ENCODE data around the gene DNAI4.

Gene DNAI4

DNA sequence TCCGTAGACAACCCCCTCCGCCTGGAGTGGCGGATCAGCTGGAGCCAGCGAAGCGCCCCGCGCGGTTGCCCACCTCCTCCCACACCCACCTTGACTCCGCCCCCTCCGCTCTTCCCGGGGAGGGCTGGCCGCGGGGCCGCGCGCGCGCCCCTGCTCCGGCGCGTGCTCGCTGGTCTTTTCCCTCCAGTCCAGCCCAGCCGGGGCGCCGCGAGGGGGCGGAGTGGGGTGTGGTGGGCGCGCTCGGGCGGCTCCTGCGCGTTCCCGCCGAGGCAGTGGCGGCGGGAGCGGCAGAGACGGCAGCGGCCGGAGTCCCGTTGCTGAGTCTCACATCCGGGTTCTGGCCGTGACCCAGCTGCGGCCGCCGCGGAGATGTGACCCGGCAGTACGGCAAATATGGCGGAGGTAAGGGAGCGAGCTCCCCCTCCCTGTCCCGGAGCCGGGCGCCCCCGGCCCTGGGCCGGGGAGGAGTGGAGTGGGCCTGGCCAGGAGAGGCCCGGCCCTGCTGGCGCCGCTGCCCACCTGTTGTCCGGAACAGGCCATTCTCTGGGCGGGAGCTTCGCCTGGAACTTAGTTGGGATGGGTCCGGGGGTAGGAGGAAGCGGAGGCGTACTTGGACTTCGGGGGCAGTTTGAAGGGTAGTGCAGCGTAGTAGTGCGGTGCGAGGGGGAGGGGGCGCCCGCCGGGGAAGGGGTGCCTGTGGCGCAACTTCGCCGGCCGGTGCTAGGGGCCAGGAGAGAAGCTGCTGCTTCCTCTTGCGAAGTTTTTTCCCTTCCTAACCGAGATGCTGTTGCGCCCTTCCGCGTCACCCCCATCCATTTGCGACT, 5.6 kb upstream of the DNAI4 start (continued):
- TF ChIP-seq EGR2 (tag by site-specific recombination; IDR thresholded peaks at IDR 0.05; ENCODE audit: low read depth): peak; percentile 84

DNA sequence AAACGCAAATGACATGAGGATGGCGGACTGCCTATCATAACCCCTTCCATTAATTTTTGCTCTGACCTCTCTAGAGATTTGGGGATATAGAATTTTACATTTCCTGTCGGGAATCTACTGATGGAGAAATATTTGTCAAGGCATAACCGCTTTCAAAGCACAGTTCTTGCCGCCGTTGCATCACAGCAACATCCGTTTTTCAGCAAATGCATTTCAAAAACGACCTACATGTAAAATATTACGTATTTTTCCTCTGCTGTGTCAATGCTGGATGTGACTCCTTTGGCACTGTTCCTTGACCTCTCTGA, 5.0 kb upstream of the DNAI4 start:
- ChIA-PET POLR2A (interaction anchor here (0.9 to 2.1 kb wide), 3 partner anchors 10 to 52 kb away, joined by 3 to 11 read pairs (median 6); no protein-coding TSS in a partner anchor), CTCF (interaction anchor here (0.6 kb wide), 1 partner anchor 168 kb away, joined by 3 read pairs; no protein-coding TSS in a partner anchor)
- Histone ChIP-seq H3K36me3 (ENCODE audit: control insufficient read depth in 2 of 2, insufficient read depth in 1 of 2, low read length in 2 of 2) (no peaks in the 10 kb centered on the region), H3K4me1 (ENCODE audit: control insufficient read depth, insufficient read depth, low read length) (peaks cover 5% of the 10 kb centered on the region), H3K4me3 (ENCODE audit: low read depth, low read length) (peak overlapping the region; percentile 93), H3K9me3 (ENCODE audit: control insufficient read depth, insufficient read depth, low read depth, low read length) (no peaks in the 10 kb centered on the region), H3K27ac (ENCODE audit: extremely low read depth, low read depth, low read length) (no peak overlapping the region; the same call in 1 of the 2 replicates)
- TF ChIP-seq ZNF768 (tag by site-specific recombination; IDR thresholded peaks at IDR 0.05): peak; percentile 95
- TF ChIP-seq ZNF501 (tag by site-specific recombination; IDR thresholded peaks at IDR 0.05): 0 out of 2 replicates have a peak, but pooled peaks have one; percentile 14
- TF ChIP-seq INSM2 (tag by site-specific recombination; IDR thresholded peaks at IDR 0.05): 0 out of 2 replicates have a peak, but pooled peaks have one; percentile 13
- TF ChIP-seq ZNF2 (tag by site-specific recombination; IDR thresholded peaks at IDR 0.05): 0 out of 2 replicates have a peak, but pooled peaks have one; percentile 19
- TF ChIP-seq ZBTB17 (tag by site-specific recombination; IDR thresholded peaks at IDR 0.05): peak; percentile 36; the same call in 1 of the 2 replicates
- TF ChIP-seq ZXDB (tag by site-specific recombination; IDR thresholded peaks at IDR 0.05): no peak
- no peak for TF ChIP-seq HIC1 (tag by site-specific recombination; IDR thresholded peaks at IDR 0.05)
- TF ChIP-seq, protein P1, sequence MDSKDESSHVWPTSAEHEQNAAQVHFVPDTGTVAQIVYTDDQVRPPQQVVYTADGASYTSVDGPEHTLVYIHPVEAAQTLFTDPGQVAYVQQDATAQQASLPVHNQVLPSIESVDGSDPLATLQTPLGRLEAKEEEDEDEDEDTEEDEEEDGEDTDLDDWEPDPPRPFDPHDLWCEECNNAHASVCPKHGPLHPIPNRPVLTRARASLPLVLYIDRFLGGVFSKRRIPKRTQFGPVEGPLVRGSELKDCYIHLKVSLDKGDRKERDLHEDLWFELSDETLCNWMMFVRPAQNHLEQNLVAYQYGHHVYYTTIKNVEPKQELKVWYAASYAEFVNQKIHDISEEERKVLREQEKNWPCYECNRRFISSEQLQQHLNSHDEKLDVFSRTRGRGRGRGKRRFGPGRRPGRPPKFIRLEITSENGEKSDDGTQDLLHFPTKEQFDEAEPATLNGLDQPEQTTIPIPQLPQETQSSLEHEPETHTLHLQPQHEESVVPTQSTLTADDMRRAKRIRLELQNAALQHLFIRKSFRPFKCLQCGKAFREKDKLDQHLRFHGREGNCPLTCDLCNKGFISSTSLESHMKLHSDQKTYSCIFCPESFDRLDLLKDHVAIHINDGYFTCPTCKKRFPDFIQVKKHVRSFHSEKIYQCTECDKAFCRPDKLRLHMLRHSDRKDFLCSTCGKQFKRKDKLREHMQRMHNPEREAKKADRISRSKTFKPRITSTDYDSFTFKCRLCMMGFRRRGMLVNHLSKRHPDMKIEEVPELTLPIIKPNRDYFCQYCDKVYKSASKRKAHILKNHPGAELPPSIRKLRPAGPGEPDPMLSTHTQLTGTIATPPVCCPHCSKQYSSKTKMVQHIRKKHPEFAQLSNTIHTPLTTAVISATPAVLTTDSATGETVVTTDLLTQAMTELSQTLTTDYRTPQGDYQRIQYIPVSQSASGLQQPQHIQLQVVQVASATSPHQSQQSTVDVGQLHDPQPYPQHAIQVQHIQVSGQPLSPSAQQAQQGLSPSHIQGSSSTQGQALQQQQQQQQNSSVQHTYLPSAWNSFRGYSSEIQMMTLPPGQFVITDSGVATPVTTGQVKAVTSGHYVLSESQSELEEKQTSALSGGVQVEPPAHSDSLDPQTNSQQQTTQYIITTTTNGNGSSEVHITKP (tag by site-specific recombination; IDR thresholded peaks at IDR 0.05): no peak
- no peak for TF ChIP-seq ZNF837 (tag by site-specific recombination; IDR thresholded peaks at IDR 0.05)

DNA sequence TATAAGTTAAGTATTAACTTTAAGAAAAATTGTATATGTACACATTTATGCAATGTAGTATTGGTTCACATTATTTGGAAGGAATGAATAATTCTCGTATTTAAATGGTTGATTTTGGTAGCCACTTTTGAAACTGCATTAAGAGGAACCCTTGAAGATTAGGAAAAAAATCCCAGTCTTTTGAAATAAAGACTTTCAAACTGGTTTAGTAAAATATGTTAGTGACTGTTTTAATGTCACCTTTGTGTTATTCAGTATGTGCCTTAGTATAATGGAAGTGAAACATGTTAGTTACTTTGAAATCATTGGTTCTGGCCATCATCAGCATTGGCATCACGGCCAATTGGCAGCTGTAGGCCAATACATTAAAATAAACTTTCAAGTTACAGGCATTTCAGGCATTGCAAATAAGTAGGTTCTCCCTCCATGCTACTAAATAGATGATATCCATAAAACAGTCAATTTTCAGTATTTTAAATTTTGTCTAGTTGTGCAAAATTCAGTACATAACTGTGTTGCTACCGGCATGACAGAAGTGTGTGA, 4.6 kb upstream of the DNAI4 start:
- H3K36me3 ChIP-seq (ENCODE audit: control insufficient read depth in 2 of 2, insufficient read depth in 1 of 2, low read length in 2 of 2): no peaks in the 10 kb centered on the region
- H3K4me1 ChIP-seq (ENCODE audit: control insufficient read depth, insufficient read depth, low read length): peaks cover 4% of the 10 kb centered on the region; the same call in 1 of the 2 replicates
- no peak overlapping the region; the same call in 1 of the 2 replicates for H3K27ac ChIP-seq (ENCODE audit: extremely low read depth, low read depth, low read length)
- ChIA-PET POLR2A (interaction anchor here (0.9 to 2.1 kb wide), 2 partner anchors 15 to 52 kb away, joined by 3 to 11 read pairs; no protein-coding TSS in a partner anchor), CTCF (interaction anchor here (0.6 kb wide), 1 partner anchor 168 kb away, joined by 3 read pairs; no protein-coding TSS in a partner anchor)
- no peaks in the 10 kb centered on the region for H3K9me3 ChIP-seq (ENCODE audit: control insufficient read depth, insufficient read depth, low read depth, low read length)
- no peak overlapping the region; the same call in 1 of the 2 replicates for H3K4me3 ChIP-seq (ENCODE audit: low read depth, low read length)
- TF ChIP-seq ZNF518A (tag by site-specific recombination; conservative IDR thresholded peaks at IDR 0.05; ENCODE audit: low read depth) (no peak), ZNF341 (tag by site-specific recombination; IDR thresholded peaks at IDR 0.05; ENCODE audit: low read depth) (no peak), ZNF138 (tag by site-specific recombination; IDR thresholded peaks at IDR 0.05; ENCODE audit: borderline replicate concordance) (no peak), ZNF404 (tag by site-specific recombination; IDR thresholded peaks at IDR 0.05) (no peak), ZNF585B (tag by site-specific recombination; IDR thresholded peaks at IDR 0.05) (no peak), IKZF3 (tag by site-specific recombination; IDR thresholded peaks at IDR 0.05) (no peak), ZNF184 (tag by site-specific recombination; IDR thresholded peaks at IDR 0.05) (no peak), SETDB1 (IDR thresholded peaks at IDR 0.05; ENCODE audit: insufficient read length, low read length) (no peak)

Data from HEK293 (cell line).